Lower leg skin (tissue), 3 donors: ENCODE measurements around the gene EIF4B.
"Not testable (repeated sequence)": the region's sequence is repeated elsewhere in the genome, so short reads cannot be mapped to it uniquely, and the experiment has no call there.

Source experiments
- POLR2A ChIP-seq, 2 donors: fragments of 450-650 bp; IDR thresholded peaks; one replicate each; pipeline ENCODE4 v1.6.1; 2016 to 2017; ENCODE audit warnings: antibody characterized with exemption in 2 of 2, mild to moderate bottlenecking in 1 of 2, moderate library complexity in 1 of 2
- TF ChIP-seq, protein P1 (sequence below), 3 donors: fragments of 450-650 bp; IDR thresholded peaks; one replicate each; pipeline ENCODE4 v1.5.1; 2016; ENCODE audit warnings: antibody characterized with exemption in 3 of 3, mild to moderate bottlenecking in 3 of 3, moderate library complexity in 2 of 3

DNA sequence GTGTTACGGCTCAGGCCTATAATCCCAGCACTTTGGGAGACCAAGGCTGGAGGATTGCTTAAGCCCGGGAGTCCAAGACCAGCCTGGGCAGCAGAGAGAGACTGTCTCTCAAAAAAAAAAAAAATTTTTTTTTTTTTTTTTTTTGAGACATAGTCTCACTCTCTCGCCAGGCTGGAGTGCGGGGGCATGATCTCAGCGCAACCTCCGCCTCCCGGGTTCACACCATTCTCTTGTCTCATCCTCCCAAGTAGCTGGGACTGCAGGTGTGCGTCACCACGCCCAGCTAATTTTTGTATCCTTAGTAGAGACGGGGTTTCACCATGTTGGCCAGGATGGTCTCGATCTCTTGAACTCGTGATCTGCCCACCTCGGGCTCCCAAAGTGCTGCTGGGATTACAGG lies 20.8 kb downstream of the EIF4B start:
- TF ChIP-seq, protein P1, sequence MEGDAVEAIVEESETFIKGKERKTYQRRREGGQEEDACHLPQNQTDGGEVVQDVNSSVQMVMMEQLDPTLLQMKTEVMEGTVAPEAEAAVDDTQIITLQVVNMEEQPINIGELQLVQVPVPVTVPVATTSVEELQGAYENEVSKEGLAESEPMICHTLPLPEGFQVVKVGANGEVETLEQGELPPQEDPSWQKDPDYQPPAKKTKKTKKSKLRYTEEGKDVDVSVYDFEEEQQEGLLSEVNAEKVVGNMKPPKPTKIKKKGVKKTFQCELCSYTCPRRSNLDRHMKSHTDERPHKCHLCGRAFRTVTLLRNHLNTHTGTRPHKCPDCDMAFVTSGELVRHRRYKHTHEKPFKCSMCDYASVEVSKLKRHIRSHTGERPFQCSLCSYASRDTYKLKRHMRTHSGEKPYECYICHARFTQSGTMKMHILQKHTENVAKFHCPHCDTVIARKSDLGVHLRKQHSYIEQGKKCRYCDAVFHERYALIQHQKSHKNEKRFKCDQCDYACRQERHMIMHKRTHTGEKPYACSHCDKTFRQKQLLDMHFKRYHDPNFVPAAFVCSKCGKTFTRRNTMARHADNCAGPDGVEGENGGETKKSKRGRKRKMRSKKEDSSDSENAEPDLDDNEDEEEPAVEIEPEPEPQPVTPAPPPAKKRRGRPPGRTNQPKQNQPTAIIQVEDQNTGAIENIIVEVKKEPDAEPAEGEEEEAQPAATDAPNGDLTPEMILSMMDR (IDR thresholded peaks at IDR 0.05): not testable (repeated sequence)
- not testable (repeated sequence) for TF ChIP-seq POLR2A (IDR thresholded peaks at IDR 0.05)
